Measurements from ENCODE around the gene MGAT5B.

Gene MGAT5B

DNA sequence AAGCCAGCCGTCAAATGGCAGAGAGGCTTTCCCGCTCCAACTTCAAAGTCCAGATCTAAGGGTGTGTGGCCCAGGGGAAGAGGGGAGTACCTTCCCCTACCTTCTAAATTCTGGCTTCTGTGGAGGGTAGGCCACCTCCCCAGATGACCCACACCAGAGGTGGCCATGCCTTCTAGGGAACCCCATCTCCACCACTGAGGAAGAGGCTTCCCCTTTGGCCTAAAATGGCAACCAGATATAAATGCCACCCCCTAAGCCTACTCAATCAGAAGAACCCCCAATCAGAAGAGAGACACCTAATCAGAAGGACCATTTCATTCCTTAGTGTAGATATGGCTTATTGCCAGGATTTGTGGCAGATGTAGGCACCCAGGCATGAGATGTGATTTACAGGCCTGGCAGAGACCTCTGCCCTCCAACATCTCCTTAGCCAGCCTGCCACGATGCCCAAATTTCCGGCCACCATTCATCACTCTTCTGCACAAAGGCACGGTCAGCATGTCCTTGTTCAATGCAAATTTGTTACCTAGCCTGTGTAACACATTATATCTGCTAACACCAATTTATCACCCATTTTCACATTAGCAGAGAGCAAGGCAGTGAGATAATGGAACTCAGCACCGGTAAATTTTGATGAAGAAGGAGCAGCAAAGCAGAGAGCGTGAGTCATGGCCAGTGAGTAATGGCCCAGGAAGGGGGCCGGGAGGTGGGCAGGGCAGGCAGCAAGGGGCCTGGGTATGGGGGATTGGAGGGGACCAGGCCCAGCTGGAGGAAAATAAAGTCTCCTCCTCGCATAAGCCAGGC, 1.2 kb upstream of the MGAT5B start:
- TF ChIP-seq, protein P1, sequence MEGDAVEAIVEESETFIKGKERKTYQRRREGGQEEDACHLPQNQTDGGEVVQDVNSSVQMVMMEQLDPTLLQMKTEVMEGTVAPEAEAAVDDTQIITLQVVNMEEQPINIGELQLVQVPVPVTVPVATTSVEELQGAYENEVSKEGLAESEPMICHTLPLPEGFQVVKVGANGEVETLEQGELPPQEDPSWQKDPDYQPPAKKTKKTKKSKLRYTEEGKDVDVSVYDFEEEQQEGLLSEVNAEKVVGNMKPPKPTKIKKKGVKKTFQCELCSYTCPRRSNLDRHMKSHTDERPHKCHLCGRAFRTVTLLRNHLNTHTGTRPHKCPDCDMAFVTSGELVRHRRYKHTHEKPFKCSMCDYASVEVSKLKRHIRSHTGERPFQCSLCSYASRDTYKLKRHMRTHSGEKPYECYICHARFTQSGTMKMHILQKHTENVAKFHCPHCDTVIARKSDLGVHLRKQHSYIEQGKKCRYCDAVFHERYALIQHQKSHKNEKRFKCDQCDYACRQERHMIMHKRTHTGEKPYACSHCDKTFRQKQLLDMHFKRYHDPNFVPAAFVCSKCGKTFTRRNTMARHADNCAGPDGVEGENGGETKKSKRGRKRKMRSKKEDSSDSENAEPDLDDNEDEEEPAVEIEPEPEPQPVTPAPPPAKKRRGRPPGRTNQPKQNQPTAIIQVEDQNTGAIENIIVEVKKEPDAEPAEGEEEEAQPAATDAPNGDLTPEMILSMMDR (IDR thresholded peaks at IDR 0.05; ENCODE audit: extremely low read depth, missing control alignments), result no peak
- no peak for DNase-seq (ENCODE audit: low spot score)

DNA sequence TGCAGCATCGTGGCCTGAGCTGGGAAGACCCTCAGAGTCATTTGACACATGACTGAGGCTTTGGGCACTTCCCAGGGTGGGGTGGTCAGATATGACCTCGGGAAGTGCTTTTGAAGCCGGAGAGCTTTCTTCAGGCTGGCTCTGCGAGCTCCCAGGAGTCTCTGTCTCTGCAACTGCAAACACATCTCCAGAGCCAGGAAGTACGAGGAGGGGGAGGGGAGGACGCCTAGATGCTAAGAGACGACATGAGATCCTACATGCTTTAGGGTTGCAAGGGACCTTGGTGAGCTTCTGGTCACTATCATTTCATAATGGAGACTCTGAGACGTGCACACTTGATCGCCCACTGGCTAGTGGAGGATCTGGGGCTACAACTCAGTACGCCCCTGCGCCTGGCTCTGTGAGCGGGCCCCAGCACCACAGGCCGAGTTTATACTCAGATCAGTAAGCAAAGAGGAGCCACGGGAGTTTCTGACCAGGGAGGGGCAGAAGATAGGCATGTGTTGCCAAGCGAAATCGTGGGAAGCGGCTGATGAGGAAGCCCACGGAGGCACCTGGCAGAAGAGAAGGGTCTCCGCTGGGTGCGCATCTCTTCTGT, 527 bp upstream of the MGAT5B start:
- DNase-seq (ENCODE audit: low spot score), result no peak
- TF ChIP-seq, protein P1 (IDR thresholded peaks at IDR 0.05; ENCODE audit: extremely low read depth, missing control alignments), result no peak

DNA sequence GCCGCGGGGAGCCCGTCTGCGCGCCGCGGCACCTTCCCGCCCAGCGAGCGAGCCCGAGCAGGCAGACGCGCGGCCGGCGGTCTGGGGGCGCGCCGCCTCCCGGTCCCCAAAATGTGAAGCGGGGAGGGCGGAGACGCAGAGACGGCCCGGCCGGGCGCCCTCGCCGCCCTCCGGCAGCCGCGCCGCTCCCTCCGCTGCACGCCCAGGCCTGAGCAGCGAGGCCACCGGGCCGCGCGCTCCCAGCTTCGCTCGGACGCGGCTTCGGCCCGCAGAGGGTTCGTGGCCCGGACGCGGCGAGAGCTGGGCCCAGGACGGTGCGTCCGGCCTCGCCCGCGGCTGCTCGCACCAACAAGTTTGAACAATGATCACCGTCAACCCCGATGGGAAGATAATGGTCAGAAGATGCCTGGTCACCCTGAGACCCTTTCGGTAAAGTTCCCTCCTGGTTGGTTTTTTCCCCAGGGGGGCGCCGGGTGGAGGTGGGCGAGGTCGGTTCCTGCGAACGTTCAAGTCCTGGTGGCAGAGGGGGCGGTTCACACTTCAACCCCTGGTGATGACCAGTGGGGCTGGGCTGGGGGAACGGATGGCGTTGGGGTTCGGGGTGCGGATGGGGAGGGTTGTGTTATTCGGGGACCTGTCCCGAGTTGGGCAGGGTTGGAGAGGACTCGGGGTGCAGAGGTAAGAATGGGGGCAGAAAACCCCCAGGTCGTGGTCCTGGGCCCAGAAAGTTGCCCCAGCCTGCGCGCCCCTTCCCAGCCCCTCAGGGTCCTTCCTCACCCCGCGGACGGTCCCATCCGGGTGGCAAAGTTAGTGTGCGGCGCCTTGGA, 678 bp downstream of the MGAT5B start:
- peak; percentile 52 for DNase-seq (ENCODE audit: low spot score)

DNA sequence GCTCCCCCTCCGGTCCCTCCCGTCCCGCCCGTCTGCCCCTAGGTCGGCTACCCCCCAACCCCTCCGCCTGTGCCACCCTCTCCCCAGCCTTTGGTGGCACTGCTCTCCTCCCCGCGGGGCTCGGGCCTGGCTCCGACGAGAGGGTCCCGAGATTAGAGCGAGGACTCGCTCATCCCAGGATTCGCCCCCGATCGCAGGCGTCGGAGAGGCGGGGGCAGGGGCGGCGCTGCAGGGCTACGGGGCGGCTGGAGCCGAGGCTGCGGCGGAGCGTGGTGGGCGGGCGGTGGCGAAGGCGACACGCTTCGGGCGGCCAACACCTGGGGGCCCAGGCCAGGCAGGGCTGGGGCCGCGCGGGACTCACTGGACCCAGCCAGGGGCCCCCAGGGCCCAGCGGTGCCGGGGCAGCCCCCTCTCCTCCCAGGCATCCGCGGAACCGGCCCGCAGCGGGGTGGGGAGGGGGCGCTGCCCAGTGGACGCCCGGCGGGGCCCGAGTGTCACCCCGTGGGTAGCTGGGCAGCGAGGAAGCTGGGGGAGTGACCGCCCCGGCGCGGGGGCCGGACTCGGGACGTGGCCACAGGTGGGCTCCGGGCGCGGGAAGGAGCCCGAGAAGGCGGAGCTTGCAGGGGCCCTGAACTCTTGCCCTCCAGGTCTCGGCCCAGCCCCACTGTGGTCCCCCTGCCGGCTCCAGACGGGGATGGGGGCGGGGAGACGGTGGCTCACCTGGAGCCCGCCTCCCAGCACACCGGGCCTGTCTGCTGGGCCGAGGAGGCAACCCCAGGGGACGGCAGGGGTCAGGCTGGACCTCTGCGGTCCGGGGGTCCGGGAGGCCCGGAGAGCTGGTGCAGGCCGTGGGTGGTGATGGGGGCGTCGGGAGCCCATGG, 1.5 kb downstream of the MGAT5B start:
- DNase-seq (ENCODE audit: low spot score), result no peak
- TF ChIP-seq, protein P1 (IDR thresholded peaks at IDR 0.05; ENCODE audit: extremely low read depth, missing control alignments), result no peak

More for the DNA sequence above, 678 bp downstream of the MGAT5B start:
- TF ChIP-seq, protein P1 (IDR thresholded peaks at IDR 0.05; ENCODE audit: extremely low read depth, missing control alignments), result no peak

DNA sequence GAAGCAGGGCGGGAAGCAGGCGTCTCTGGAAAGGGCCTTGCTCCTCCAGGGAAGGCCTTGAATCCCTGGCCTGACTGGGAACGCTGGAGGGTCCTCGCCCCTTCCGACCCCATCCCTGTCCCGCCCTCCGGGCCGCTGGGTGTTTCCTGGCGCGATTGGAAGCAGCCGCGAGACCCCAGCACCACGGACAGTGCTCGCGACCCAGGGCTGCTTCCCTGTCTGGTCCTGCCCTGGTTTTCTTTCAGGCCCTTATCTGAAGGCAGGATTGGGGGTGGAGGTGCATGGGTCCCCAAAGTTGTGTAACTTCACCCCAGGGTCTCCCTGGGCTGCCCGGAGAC, 2.1 kb downstream of the MGAT5B start:
- no peak for DNase-seq (ENCODE audit: low spot score)
- TF ChIP-seq, protein P1 (IDR thresholded peaks at IDR 0.05; ENCODE audit: extremely low read depth, missing control alignments), result no peak

DNA sequence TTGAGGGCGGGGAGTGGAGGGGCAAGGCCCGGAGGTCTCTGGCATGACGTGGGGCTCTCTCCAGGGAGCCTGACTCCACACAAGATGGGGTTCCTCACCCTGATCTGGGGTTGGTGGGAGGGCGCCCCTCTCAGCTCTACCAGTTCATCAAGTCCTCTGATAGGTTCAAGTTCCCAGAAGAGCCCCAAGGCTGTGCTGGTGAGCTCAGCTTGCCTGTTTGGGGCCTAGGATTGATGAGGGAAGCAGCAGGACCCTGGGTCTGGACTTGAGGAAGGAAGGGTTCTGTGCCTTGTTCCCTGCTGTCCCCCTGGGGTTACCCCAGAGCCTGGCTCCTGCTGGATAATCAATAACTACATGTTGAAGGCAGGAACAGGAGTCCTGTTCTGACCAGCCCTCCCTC, 3.5 kb downstream of the MGAT5B start:
- TF ChIP-seq, protein P1 (IDR thresholded peaks at IDR 0.05; ENCODE audit: extremely low read depth, missing control alignments), result no peak
- no peak for DNase-seq (ENCODE audit: low spot score)
